Smooth muscle cell of the brain vasculature (primary cell): ENCODE results near the gene PGBD5.
"Not testable (repeated sequence)": the region's sequence is repeated elsewhere in the genome, so short reads cannot be mapped to it uniquely, and the experiment has no call there.

Experiments used
- DNase-seq: peaks from one replicate; pipeline ENCODE4 v3.0.0-alpha.2; 2012; ENCODE audit warnings: low read depth, low spot score

Gene PGBD5

DNA sequence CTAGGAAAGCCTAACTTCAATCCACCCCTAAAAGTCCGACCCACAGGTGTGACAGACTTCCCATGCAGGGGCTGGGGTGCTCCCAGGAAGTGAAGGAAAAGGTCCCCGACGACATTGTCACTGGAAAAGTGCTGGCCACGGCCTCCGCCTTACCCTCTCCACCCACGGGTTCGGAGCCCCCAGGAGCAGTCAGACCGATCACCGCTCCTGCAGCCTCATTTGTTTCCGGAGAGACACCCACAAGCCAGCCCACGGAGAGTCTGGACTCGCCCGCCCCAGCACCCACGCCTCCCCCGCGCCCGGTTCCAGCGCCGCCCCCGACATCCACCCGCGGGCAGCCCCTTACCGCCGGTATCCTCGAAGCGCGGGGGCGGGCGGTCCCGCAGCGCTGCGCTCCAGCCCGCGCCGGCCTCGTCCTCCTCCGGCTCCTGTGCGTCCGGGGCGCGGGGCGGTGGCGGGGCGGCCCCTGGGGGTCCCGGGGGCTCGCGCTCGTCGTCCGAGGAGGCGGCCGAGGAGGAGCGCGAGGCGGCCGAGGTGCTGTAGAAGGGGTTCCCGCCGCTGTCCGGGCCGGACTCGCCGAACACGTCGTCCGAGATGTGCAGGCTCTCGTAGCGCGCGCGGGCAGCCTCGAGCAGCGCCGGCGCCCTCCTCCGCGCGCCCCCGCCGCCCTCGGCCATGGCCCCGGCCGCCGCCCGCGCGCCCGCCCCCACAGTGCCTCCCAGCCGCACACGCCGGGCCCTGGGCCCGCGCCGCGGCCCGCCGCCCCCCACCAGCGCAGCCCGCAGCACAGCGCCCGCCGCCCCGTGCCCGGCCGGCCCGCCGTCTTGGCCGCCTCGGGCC is 660 bp downstream of the PGBD5 start:
- DNase-seq = no peak

DNA sequence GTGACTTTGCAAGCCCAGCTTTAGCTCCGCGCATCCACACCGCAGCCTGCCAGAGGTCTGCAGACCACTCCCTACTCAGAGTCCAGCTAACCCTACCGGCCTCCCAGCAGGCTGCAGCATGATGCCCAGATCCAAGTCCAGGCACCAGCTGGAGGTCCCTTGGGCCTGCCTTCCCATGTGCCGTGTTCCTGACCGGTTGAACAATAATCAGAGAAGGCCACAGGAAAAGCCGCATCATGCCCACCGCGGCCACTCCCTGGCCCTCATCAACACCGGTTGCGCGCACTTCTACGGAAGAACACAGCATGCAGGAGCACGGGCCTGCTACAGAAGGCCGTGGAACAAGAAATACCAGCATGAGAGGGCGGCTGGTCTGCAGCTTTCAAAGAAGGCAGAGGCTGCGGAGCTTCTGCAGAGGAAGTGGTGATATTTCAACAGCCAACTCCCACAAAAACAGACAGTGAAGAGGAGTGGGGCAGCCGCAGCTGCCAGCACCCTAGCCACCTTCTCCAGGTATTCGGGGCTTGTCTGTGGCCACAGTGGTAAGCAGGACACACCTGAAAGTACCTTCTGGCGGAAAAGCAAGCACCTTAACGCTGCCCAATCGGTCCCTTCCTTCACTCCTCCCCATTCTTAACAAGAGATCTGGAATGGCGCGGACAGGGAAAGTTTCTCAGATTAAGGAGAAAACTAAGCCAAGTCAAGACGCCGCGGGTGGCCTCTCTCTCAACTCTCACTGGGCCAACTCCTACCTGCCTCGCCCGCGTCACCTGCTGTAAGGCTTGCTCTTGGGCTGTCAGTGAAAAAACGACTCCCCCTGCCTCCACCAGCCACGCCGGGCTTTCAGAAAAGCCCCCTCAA is 1.5 kb downstream of the PGBD5 start:
- DNase-seq = no peak

DNA sequence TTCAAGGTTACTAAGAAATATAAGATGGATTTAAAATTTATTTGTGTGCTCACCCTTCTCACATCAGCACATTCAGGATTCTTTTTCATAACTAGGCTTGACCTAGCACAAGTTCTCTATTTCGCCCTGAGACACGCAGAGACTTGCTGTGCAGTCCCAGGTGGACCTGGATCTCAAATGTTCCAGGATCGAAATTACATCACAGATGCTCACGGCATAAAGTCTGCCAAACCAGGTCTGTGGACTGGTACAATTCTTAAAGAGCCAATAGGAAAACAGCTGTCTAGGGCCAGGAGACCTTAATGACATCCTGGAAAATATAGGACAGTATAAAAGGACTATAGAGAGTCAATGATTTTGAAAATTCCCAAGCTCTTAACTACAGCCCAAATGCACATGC is 2.2 kb downstream of the PGBD5 start:
- DNase-seq = no peak

DNA sequence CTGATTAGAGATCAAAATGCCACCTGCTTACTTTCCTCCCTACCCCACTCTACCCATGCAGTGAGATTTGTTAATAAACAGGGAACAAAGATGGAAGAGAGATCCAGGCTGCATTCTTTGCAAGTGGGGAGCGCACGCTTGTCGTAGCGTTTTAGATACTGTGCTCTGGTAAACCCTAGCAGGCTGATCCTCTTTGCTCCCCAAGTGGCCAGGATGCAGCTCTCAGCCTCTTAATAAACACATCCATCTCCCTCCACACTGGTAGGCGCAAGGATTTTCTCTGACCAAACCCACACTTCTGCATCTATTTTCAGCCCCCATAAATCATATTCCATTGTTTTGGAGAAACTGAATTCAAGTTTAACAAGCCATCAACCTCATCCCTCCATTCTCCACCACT is 2.9 kb downstream of the PGBD5 start:
- DNase-seq = no peak

DNA sequence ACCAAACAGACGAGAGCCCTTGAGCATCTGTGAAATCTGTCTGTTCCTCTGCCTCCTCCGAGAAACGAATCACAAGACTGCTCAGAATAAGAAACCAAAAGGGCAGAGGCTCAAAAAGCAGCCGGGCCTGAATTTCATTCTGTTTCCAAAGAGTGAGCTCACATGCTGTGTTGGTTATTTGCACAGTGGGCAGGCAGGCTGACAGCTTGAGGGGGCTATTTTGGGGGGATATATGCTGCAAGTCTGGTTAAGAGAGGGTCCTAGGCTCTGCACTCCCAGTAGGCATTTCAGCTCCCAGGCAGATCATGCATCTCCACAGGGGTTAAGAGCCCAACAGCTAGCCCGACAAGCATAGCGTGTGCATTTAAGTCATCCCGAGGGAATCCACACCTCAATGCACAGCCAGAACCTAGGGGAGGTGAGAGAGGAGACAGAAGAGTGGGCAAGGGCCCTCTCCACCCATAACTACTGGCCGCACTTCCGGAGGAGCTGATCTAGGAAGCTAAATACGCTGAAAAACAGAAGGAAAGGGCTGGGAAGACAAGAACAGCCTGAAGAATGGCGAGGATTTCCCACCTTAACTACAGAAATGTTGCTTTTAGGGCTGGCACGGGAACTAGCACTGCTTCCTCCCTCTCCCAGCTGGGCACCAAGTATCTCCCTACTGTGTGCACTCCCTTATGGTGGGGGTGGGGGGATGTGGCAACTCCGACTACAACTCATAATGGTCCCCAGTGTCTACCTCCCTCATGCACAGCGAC is 3.7 kb downstream of the PGBD5 start:
- DNase-seq = no peak

DNA sequence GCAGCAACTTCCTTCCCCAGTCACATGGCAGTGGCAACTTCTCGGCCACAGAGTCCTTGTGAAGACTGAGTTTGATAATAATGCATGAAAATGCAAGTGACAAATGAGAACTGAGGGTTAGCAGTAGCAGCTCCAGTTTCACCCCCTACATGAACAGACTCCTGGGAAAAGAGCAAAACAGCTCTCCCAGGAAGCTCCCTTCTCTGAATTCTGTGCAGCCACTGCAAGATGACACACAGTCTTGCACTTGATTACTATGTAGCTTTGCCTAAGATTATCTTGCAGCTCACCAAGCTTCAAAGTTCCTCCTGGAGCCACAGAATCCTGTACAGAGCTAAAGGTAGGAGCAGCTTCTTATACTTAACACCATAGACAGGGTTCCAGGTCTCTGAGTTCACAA is 4.7 kb downstream of the PGBD5 start:
- no peak for DNase-seq

DNA sequence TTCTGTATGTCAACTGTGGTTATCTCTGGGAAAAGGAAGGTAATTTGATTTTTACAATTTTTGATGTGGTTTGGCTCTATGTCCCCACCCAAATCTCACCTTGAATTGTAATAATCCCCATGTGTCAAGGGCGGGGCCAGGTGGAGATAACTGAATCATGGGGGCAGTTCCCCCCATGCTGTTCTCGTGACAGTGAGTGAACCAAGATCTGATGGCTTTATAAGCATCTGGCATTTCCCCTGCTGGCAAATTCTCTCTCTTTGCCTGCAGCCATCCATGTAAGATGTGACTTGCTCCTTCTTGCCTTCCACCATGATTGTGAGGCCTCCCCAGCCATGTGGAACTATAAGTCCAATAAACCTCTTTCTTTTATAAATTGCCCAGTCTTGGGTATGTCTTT is 5.8 kb downstream of the PGBD5 start:
- not testable (repeated sequence) for DNase-seq

DNA sequence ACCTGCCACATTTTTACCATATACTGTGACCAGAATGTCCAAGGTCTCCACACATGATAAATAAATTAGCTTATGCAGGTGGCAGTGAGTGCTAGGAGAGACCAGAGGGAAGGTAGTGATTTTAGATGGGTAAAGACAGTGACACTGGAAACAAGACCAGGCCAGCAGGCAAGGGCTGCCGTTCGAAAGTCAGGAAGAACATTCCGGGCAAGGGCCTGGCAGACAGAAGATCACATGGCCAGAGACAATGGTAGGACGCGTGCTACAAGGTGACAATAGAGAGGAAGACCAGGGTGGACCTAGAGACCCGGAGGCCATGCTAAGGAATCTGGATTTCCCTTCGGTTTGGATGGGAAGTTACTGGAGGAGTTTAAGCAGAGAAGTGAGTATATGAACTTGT is 9.7 kb downstream of the PGBD5 start:
- no peak for DNase-seq

DNA sequence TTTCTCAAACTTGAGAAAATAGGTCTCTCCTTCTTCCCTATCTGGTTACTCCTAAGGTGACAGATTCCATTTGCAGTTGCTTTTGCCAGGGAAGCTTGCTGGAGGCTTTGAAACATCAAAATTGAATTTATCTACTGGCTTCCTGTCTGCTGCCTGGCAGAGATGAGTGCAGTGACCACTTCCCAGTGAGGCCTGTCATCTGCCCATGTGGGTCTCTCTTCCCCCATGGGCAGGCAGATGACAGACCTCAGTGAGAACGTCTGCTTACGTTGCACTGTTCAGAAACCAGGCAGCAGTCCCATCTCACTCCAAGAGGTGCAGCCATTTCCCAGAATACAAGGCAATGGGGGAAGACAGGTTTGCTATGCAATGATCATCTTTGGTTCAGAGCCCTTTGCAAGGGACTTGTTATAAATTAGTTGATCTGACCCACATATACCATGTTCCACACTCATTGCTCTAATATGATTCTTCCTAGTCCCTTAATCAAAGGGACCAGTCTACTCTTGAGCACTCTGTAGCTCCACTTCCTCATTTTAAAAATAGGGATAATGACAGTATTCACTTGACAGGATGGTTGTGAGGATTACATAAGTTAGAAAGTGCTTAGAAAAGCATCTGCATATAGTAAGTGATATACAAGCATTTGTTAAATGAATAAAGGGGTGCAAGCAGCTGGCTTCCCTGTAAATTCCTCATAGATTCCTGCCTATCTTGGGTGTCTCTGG is 10.6 kb downstream of the PGBD5 start:
- no peak for DNase-seq

DNA sequence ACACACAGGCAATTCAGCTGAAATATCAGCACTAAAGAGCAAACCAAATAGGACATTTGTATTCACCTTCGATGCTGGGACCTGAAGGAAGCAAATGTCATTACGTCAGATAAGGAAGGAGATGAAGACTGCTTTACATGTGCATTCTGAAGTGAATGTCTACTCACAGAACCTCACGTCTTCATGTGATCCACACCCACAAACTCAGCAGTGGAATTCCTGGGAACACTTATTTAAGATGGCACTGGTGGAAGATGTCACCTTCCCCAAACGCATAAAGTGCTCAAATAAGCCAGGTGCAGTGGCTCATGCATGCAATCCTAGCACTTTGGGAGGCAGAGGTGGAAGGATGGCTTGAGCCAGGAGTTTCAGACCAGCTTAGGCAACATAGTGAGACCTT is 11.4 kb downstream of the PGBD5 start:
- DNase-seq = no peak

DNA sequence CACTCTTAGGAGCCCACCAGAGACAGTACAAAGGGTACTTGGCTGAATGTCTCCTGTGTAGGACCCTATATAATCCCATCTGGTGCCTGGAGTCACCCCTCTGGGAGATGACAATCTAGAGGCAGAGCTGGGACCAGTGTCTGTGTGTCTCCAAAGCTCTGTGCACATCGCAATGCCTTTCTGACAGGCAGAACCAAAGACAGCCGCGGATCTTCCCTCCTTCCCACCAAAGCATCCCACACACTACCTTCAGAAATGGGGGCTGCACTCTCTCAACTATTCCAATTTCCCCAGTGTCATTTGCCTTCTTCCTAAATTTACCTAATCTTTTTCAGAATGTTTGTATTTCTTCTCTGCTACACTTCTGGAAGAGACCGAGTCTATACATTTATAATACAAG is 12.0 kb downstream of the PGBD5 start:
- DNase-seq = no peak

DNA sequence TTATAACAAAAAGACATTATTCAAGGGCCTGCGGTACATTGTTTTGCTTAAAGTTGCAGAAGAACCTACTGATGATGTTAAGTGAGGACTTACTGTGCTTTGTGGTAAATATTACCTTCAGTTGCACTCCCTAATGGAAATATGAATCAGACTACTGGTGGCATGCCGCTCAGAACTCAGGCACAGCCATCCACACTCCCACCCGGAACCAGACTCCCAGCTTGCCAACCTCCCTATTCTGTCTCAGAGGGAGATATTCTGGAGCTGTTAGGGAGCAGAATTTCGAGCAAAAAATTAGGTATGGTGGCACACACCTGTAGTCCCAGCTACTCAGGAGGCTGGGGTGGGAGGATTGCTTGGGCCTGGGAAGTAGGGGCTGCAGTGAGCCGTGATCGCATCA is 13.1 kb downstream of the PGBD5 start:
- DNase-seq = no peak

DNA sequence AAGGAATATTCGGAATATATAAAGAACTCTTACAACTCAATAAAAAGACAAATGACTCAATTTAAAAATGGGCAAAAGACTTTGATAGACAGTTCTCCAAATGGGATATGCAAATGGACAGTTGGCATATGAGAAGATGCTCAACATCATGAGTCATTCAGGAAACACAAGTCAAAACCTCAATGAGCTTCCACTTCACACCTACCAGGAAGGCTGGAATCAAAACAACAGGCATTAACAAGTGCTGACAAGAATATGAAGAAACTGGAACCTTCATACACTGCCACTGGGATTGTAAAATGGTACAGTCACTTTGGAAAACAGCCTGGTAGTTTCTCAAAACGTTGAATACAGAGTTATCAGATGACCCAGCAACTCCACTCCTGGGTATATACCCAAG is 17.2 kb downstream of the PGBD5 start:
- no peak for DNase-seq

DNA sequence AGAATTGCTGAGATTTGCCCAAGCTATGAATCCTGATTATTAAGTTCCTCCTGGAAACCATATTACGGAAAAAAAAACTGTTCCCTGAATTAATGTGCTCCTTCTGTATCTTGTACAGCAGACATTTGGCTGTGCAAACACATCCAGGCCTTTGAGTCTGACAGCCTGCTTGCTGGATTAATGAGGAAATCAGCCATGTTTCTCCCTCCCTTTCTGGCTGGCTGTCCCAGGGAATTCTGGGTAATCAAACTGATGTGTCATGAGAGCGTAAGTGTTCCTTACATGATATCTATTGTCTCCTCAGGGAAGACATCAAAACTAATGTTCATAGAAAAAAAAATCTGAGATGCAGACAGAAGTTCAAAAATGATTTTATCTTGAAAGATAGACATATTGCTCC is 18.8 kb downstream of the PGBD5 start:
- DNase-seq = no peak

DNA sequence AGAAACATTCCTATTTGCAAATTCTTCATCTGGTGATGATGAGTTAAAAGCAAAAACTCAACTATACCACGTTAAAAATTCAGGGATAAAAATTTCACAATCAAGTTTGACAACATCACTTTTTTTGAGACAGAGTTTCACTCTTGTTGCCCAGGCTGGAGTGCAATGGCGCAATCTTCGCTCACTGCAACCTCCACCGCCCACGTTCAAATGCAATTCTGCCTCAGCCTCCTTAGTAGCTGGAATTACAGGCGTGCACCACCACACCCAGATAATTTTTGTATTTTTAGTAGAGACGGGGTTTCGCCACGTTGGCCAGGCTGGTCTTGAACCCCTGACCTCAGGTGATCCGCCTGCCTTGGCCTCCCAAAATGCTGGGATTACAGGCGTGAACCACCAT is 19.4 kb downstream of the PGBD5 start:
- not testable (repeated sequence) for DNase-seq

DNA sequence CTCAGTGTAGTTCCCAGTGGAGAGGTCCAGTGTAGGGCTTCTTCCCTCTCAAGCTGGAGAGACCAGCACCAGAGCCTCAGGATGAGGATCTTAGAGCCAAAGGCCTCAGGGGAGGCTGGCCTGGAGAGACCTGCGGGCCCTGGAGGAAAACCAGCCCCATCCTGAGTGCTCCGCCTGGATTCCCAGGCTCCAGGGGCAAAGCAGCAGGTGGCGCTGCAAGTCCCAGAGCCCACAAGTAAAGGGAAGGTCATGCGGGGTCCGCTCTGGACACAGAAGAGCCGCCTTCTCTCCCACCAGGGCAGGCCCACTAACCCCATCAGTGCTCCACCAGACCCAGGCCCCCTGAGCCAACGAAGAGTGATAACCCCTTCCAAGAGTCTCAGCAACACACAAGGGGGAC is 22.7 kb downstream of the PGBD5 start:
- DNase-seq = no peak

DNA sequence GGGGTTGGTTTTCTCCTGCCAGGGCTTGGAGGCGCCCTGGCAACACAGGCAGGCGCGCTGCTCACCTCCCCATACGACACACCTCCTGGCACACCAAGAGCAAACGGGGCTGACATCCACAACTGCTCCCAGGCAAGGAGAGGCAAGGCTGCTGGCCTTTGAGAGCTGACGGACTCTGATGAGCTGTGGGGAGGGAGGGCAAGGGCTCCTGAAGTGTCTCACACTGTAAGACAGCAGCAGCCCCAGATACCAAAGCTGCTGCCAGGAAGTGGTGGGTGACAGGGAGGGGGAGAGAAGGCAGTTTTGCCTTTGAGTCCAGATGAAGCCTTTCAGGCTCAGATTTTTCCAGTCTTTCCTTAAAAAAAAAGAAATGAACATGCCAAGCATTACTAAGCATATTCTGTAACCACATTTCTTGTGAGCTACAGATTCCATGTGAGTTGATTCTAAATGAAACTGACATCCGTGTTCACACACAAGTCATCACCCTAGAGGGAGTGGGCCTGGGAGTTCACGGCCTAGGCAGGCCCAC is 24.3 kb downstream of the PGBD5 start:
- no peak for DNase-seq

DNA sequence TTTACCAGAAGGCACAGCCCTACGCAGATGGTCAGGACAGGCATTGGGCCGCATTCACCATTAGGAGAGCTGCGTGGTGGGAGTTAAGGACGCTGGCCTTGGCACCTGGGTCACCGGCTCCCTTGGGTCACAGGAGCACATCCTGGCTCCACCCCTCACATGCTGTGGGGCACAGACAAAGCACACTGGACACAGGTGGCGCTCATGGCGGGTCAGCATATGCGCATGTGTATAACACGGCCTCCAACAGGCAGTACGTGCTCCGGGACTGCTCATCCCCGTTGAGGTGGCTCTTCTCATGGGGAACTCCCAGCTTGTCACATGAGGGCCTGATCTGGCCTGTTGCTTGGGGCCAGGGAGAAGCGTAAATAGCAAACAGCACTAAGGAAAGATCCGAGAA is 25.0 kb downstream of the PGBD5 start:
- DNase-seq = no peak

DNA sequence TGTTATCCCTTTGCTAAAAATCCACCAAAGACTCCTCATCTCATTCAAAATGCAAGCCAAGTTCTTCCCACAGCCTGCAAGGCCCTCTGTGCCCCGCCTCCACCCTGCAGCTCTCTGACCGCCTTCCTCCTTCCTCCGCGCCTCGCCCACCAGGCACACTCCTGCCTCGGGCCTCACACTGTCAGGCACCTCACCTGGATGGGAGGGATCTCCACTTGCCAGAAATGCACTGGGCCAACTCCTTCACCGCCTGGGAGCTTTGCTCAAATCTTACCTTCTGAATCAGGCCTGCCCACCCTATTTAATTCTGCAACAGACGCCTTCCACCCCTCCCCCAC is 26.2 kb downstream of the PGBD5 start:
- no peak for DNase-seq

DNA sequence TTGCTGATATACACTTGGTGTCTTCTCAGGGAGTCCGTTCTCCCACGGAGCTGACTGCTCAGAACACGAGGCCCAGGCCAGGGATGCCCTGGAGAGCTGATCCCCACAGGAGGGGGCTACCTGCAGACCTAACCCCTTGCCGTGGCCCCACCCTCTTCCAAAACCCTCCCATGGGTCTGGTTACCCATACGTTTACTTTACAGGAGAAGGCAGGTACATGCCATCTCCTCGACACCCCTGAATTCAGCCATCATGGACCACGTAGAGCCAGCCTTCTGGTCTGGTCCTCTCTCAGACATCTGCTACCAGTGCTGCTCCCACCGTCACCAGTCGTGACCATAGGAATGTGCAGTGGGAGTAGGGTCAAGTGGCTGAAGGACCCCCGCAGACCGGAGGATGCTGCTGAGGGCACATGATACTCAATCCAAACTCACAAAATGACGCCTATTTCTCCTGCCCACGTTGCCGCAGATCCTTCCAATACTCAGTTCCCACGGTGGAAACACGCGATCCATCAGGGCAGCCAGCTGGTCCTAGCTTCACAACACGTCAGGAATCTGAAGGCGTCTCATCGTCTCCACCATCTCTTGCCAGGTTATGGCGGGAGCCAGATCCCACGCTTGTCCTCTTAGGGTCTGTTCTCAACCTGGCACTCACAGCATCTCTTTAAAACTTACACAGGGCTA is 26.7 kb downstream of the PGBD5 start:
- no peak for DNase-seq

DNA sequence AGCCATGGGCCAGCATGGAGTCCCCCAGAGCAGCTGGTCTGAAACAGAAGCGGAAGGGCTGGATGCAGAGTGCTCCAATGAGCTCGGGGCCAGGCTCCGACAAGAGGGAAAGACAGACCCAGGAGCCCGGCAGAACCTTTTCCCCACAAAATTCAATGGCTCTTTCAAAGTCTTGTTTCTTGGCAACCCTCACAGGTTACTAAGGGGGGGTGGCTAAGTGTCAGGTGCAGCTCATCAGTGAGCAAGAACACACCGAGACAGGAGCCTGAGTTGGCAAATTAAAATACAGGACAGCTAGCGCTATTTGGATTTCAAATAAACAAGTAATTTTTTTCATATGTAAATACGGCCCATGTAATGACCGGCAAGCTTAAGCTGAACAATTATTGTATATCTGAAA is 27.3 kb downstream of the PGBD5 start:
- DNase-seq = no peak
